HepG2 (cell line): ENCODE data around the gene ZNF429. TPM values are rescaled to one million over a fixed set of nuclear protein-coding genes. Genes with fewer than 3 reads are reported as not detected.

Experiments used
- ATAC-seq: fragments of 200-7000 bp; cut with Tn5 transposase; 3 replicates; pipeline ENCODE4 v1.9.1; 2020; ENCODE audit warnings: mild to moderate bottlenecking, moderate library complexity
- BruUV-seq: library from RNA; stranded (reverse); fragments of 400-500 nt; replicated peaks from 2 replicates; lab custom pipeline; 2021; lab: Mats Ljungman, UMichigan
- CTCF ChIA-PET: fragments of 300-600 bp; formaldehyde crosslinking; extraction: SDS; loops from one replicate; lab custom pipeline; 2021; ENCODE audit warnings: low total read pairs, inconsistent platforms, low intra/inter-chr PET ratio; lab: Yijun Ruan, JAX
- POLR2A ChIA-PET: fragments of 350-600 bp; sonication (Branson Sonifier 250); formaldehyde crosslinking; loops from one replicate; lab custom pipeline; 2020; ENCODE audit warnings: antibody characterized with exemption, inconsistent platforms; lab: Yijun Ruan, JAX
- DNase-seq: peaks from one replicate; pipeline ENCODE4 v3.0.0-alpha.2; 2015; ENCODE audit warnings: low spot score
- FAIRE-seq: peaks from 3 replicates; lab custom pipeline; 2011; peaks lifted over from hg19 to GRCh38; lab: Jason Lieb, UNC
- H2AFZ ChIP-seq: one replicate; pipeline ENCODE4 v1.6.1; 2011; ENCODE audit warnings: low read length, inconsistent platforms
- H3K27ac ChIP-seq: fragments of 300-600 bp; 3 replicates; pipeline ENCODE4 v1.8.0; 2011; ENCODE audit warnings: mixed run types, mild to moderate bottlenecking, mixed read lengths, low read length, inconsistent platforms; ENCODE audit not compliant: insufficient read depth; ENCODE audit errors: extremely low read length
- H3K27me3 ChIP-seq, 2 experiments: fragments of 200-600 bp in 1 of 2; 2 replicates in 1 of 2; 3 replicates in 1 of 2; pipeline versions ENCODE4 v1.6.0 to v1.8.0; 2011; ENCODE audit warnings: low read length in 2 of 2, mild to moderate bottlenecking in 2 of 2, moderate library complexity in 2 of 2, inconsistent platforms in 1 of 2; ENCODE audit not compliant: insufficient read depth in 2 of 2, control insufficient read depth in 1 of 2
- H3K36me3 ChIP-seq, 2 experiments: fragments of 200-600 bp in 1 of 2; replicated peaks in 1 of 2; 2 replicates in 1 of 2; 3 replicates in 1 of 2; pipeline versions ENCODE4 v1.5.1 to v1.8.0; 2011; ENCODE audit warnings: low read length in 2 of 2, inconsistent platforms in 1 of 2; ENCODE audit not compliant: insufficient read depth in 2 of 2, control insufficient read depth in 1 of 2
- H3K4me1 ChIP-seq: 2 replicates; pipeline ENCODE4 v1.5.1; 2012; ENCODE audit warnings: low read length, inconsistent platforms; ENCODE audit not compliant: insufficient read depth
- H3K4me2 ChIP-seq: 2 replicates; pipeline ENCODE4 v1.6.0; 2011; ENCODE audit warnings: low read depth, low read length, inconsistent platforms
- H3K4me3 ChIP-seq, 3 experiments: fragments of 200-600 bp in 1 of 3; sonication (generic), shearing (Covaris generic) in 1 of 3; replicated peaks in 1 of 3; 2 replicates each; pipeline ENCODE4 v1.5.1; 2011 to 2016; ENCODE audit warnings: low read length in 3 of 3, inconsistent platforms in 2 of 3, low read depth in 2 of 3, mild to moderate bottlenecking in 2 of 3, control low read depth in 1 of 3, mixed read lengths in 1 of 3; ENCODE audit not compliant: insufficient read depth in 1 of 3
- H3K79me2 ChIP-seq: one replicate; pipeline ENCODE4 v1.6.1; 2011; ENCODE audit warnings: low read length, inconsistent platforms; ENCODE audit not compliant: insufficient read depth
- H3K9ac ChIP-seq: 2 replicates; pipeline ENCODE4 v1.6.0; 2011; ENCODE audit warnings: mild to moderate bottlenecking, low read depth, low read length, inconsistent platforms; ENCODE audit not compliant: insufficient read depth
- H3K9me3 ChIP-seq: 2 replicates; pipeline ENCODE4 v1.5.1; 2012; ENCODE audit warnings: mild to moderate bottlenecking, low read length
- H4K20me1 ChIP-seq: 2 replicates; pipeline ENCODE4 v1.6.0; 2011; ENCODE audit warnings: inconsistent platforms, mild to moderate bottlenecking, low read length, moderate library complexity; ENCODE audit not compliant: insufficient read depth
- BRCA1 ChIP-seq: sonication (generic); formaldehyde crosslinking; IDR thresholded peaks from 2 replicates; pipeline ENCODE4 v1.4.0; 2020; ENCODE audit warnings: missing genetic modification reagents
- FOXA1 ChIP-seq, 2 experiments: fragments of 450-650 bp in 1 of 2; sonication (generic) in 1 of 2; formaldehyde crosslinking in 1 of 2; IDR thresholded peaks; 2 replicates each; pipeline versions ENCODE4 v1.4.0 to v1.6.1; 2016 to 2020; ENCODE audit warnings: missing genetic modification reagents in 1 of 2
- FOXJ3 ChIP-seq: sonication (generic); formaldehyde crosslinking; IDR thresholded peaks from 2 replicates; pipeline ENCODE4 v1.4.0; 2020; ENCODE audit warnings: missing genetic modification reagents, mild to moderate bottlenecking, borderline replicate concordance
- IKZF1 ChIP-seq: fragments of 450-650 bp; IDR thresholded peaks from 2 replicates; pipeline ENCODE4 v1.7.1; 2016
- SUZ12 ChIP-seq: fragments of 150-350 bp; IDR thresholded peaks from 2 replicates; pipeline ENCODE4 v1.6.1; 2014; ENCODE audit warnings: low read depth, low read length
- ZNF577 ChIP-seq: sonication (generic); formaldehyde crosslinking; IDR thresholded peaks from 2 replicates; pipeline ENCODE4 v1.4.0; 2020; ENCODE audit warnings: mild to moderate bottlenecking, low read depth, missing genetic modification reagents, borderline replicate concordance
- ZSCAN20 ChIP-seq: sonication (generic); formaldehyde crosslinking; IDR thresholded peaks from 2 replicates; pipeline ENCODE4 v1.4.0; 2020; ENCODE audit warnings: missing genetic modification reagents, mild to moderate bottlenecking, borderline replicate concordance
- WGBS: methylation state at CpG from one replicate; pipeline ENCODE4 v1.1.6; 2017; ENCODE audit warnings: low lambda C conversion rate; 5-methylcytosine and 5-hydroxymethylcytosine counted together
- in situ Hi-C: cut with HindIII; loops from 2 replicates; pipeline ENCODE4 v1.10.0; 2017; ENCODE audit warnings: low pct_unique_long_range_greater_than_20kb; ENCODE audit not compliant: extremely low pct_ligation_motif_present
- intact Hi-C: fragments of 100-400 bp; cut with micrococcal nuclease; formaldehyde crosslinking; loops from one replicate; pipeline ENCODE4 v1.10.0; 2022; ENCODE audit not compliant: unreplicated experiment
- polyA plus RNA-seq, 8 experiments: library from polyadenylated mRNA; depleted of rRNA in 3 of 8; stranded (reverse) in 7 of 8; unstranded in 1 of 8; fragments of >200 nt; fragmentation: Illumina TruSeq in 4 of 8; extraction: Trizol in 4 of 8; gene quantifications; 2 replicates each; pipeline versions ENCODE4 v1.2.1 to v1.2.3, GENCODE V29; 2011 to 2016; ENCODE audit warnings: low read depth in 4 of 8, missing spikeins in 1 of 8, mixed read lengths in 1 of 8; ENCODE audit not compliant: insufficient read depth in 1 of 8
- total RNA-seq, 5 experiments: library from RNA; depleted of rRNA; stranded (reverse); fragments of >200 nt; fragmentation: Illumina TruSeq; extraction: Trizol; gene quantifications; 2 replicates each; pipeline ENCODE4 v1.2.3, GENCODE V29; 2016; ENCODE audit warnings: low read depth in 1 of 5
- TF ChIP-seq, protein P1 (sequence below): sonication (generic); formaldehyde crosslinking; IDR thresholded peaks from 2 replicates; pipeline ENCODE4 v1.5.0; 2020; ENCODE audit warnings: missing genetic modification reagents
- TF ChIP-seq, protein P2 (sequence below): IDR thresholded peaks from 2 replicates; pipeline ENCODE4 v1.6.1; 2016; ENCODE audit warnings: mild to moderate bottlenecking
- TF ChIP-seq, protein P3 (sequence below): sonication (generic); formaldehyde crosslinking; IDR thresholded peaks from 2 replicates; pipeline ENCODE4 v1.9.0; 2021; ENCODE audit warnings: missing genetic modification reagents, borderline replicate concordance
- TF ChIP-seq, protein P4 (sequence below): sonication (generic); formaldehyde crosslinking; IDR thresholded peaks from 2 replicates; pipeline ENCODE4 v1.4.0; 2020; ENCODE audit warnings: mild to moderate bottlenecking, missing genetic modification reagents

Gene ZNF429
- total and polyA plus RNA-seq, 2 of the 13 experiments (the other 11 are each of a cell fraction or from before 2014, with no cell fraction given): 3.3 to 3.4 TPM

DNA sequence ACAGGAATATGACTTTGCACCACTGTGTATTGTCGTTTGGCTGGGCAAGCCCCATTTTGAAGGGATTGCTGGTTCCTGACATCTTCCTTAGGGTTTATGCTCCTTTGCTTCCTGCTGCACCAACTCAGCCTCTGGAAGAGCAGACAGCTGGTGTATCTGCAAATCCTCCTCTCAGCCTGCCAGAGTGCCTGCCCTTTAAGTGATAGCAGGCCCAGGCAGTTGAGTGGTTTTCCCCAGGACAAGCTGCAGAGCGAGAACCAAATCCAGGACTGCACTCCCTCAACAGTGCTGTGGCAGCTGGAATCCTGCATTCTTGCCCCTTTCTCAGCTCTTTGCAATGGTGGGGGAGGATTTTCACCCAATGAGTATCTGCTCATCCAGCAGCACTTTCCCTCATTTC lies 85.5 kb downstream of the ZNF429 start:
- no TSS peak for BruUV-seq
- Histone ChIP-seq H3K4me3 (no peak overlapping the region), H3K9me3 (peaks cover 70% of the 10 kb centered on the region), H3K36me3 (no peaks in the 10 kb centered on the region), H3K4me2 (no peak overlapping the region), H2AFZ (no peak overlapping the region), H3K27ac (no peak overlapping the region), H4K20me1 (no peaks in the 10 kb centered on the region), H3K4me1 (no peaks in the 10 kb centered on the region), H3K79me2 (no peaks in the 10 kb centered on the region), H3K9ac (no peak overlapping the region), H3K27me3 (no peaks in the 10 kb centered on the region)
- ATAC-seq (no peak), FAIRE-seq (no peak), DNase-seq (no peak)
- CTCF ChIA-PET: no interaction called here
- POLR2A ChIA-PET: no interaction called here
- TF ChIP-seq, protein P1, sequence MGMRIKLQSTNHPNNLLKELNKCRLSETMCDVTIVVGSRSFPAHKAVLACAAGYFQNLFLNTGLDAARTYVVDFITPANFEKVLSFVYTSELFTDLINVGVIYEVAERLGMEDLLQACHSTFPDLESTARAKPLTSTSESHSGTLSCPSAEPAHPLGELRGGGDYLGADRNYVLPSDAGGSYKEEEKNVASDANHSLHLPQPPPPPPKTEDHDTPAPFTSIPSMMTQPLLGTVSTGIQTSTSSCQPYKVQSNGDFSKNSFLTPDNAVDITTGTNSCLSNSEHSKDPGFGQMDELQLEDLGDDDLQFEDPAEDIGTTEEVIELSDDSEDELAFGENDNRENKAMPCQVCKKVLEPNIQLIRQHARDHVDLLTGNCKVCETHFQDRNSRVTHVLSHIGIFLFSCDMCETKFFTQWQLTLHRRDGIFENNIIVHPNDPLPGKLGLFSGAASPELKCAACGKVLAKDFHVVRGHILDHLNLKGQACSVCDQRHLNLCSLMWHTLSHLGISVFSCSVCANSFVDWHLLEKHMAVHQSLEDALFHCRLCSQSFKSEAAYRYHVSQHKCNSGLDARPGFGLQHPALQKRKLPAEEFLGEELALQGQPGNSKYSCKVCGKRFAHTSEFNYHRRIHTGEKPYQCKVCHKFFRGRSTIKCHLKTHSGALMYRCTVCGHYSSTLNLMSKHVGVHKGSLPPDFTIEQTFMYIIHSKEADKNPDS (CRISPR knock-in tag): no peak
- TF ChIP-seq ZNF577 (CRISPR knock-in tag): no peak
- no peak for TF ChIP-seq FOXA1 (IDR thresholded peaks at IDR 0.05)
- TF ChIP-seq FOXA1 (CRISPR knock-in tag; IDR thresholded peaks at IDR 0.05): no peak
- TF ChIP-seq, protein P2, sequence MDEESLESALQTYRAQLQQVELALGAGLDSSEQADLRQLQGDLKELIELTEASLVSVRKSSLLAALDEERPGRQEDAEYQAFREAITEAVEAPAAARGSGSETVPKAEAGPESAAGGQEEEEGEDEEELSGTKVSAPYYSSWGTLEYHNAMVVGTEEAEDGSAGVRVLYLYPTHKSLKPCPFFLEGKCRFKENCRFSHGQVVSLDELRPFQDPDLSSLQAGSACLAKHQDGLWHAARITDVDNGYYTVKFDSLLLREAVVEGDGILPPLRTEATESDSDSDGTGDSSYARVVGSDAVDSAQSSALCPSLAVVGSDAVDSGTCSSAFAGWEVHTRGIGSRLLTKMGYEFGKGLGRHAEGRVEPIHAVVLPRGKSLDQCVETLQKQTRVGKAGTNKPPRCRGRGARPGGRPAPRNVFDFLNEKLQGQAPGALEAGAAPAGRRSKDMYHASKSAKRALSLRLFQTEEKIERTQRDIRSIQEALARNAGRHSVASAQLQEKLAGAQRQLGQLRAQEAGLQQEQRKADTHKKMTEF (CRISPR knock-in tag): no peak
- TF ChIP-seq ZSCAN20 (CRISPR knock-in tag): no peak
- TF ChIP-seq, protein P3, sequence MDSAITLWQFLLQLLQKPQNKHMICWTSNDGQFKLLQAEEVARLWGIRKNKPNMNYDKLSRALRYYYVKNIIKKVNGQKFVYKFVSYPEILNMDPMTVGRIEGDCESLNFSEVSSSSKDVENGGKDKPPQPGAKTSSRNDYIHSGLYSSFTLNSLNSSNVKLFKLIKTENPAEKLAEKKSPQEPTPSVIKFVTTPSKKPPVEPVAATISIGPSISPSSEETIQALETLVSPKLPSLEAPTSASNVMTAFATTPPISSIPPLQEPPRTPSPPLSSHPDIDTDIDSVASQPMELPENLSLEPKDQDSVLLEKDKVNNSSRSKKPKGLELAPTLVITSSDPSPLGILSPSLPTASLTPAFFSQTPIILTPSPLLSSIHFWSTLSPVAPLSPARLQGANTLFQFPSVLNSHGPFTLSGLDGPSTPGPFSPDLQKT (CRISPR knock-in tag): no peak
- TF ChIP-seq FOXJ3: no peak
- TF ChIP-seq IKZF1: no peak
- TF ChIP-seq, protein P4, sequence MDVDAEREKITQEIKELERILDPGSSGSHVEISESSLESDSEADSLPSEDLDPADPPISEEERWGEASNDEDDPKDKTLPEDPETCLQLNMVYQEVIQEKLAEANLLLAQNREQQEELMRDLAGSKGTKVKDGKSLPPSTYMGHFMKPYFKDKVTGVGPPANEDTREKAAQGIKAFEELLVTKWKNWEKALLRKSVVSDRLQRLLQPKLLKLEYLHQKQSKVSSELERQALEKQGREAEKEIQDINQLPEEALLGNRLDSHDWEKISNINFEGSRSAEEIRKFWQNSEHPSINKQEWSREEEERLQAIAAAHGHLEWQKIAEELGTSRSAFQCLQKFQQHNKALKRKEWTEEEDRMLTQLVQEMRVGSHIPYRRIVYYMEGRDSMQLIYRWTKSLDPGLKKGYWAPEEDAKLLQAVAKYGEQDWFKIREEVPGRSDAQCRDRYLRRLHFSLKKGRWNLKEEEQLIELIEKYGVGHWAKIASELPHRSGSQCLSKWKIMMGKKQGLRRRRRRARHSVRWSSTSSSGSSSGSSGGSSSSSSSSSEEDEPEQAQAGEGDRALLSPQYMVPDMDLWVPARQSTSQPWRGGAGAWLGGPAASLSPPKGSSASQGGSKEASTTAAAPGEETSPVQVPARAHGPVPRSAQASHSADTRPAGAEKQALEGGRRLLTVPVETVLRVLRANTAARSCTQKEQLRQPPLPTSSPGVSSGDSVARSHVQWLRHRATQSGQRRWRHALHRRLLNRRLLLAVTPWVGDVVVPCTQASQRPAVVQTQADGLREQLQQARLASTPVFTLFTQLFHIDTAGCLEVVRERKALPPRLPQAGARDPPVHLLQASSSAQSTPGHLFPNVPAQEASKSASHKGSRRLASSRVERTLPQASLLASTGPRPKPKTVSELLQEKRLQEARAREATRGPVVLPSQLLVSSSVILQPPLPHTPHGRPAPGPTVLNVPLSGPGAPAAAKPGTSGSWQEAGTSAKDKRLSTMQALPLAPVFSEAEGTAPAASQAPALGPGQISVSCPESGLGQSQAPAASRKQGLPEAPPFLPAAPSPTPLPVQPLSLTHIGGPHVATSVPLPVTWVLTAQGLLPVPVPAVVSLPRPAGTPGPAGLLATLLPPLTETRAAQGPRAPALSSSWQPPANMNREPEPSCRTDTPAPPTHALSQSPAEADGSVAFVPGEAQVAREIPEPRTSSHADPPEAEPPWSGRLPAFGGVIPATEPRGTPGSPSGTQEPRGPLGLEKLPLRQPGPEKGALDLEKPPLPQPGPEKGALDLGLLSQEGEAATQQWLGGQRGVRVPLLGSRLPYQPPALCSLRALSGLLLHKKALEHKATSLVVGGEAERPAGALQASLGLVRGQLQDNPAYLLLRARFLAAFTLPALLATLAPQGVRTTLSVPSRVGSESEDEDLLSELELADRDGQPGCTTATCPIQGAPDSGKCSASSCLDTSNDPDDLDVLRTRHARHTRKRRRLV (CRISPR knock-in tag): no peak
- TF ChIP-seq SUZ12: no peak
- TF ChIP-seq BRCA1 (CRISPR knock-in tag): no peak
- intact Hi-C loops: no loop called here
- 4% methylated on average over 1 of the region's 2 CpGs for WGBS
- in situ Hi-C loops: no loop called here
